Trophoblast cell (in vitro differentiated cells and primary cell): ENCODE measurements around the gene ZNF20.

ENCODE experiments used
- DNase-seq, 2 donors: peaks; one replicate each; pipeline ENCODE4 v3.0.0-alpha.2; 2016
- H2AFZ ChIP-seq: 2 replicates; pipeline ENCODE4 v1.6.1; 2013; ENCODE audit warnings: low read length, moderate library complexity, mild to moderate bottlenecking; ENCODE audit not compliant: insufficient read depth, poor library complexity
- H2AK5ac ChIP-seq: 2 replicates; pipeline ENCODE4 v1.6.1; 2013; ENCODE audit warnings: mild to moderate bottlenecking, low read length
- H2BK120ac ChIP-seq: 2 replicates; pipeline ENCODE4 v1.6.1; 2013; ENCODE audit warnings: low read length, mild to moderate bottlenecking, moderate library complexity; ENCODE audit not compliant: insufficient read depth, poor library complexity
- H2BK12ac ChIP-seq: 2 replicates; pipeline ENCODE4 v1.6.1; 2013; ENCODE audit warnings: mild to moderate bottlenecking, low read length, moderate library complexity
- H2BK5ac ChIP-seq: 2 replicates; pipeline ENCODE4 v1.6.1; 2013; ENCODE audit warnings: low read length, low read depth, moderate library complexity, mild to moderate bottlenecking; ENCODE audit not compliant: poor library complexity
- H3K14ac ChIP-seq: 2 replicates; pipeline ENCODE4 v1.6.1; 2013; ENCODE audit warnings: mild to moderate bottlenecking, low read length
- H3K18ac ChIP-seq: 2 replicates; pipeline ENCODE4 v1.6.1; 2013; ENCODE audit warnings: mild to moderate bottlenecking, low read length
- H3K23ac ChIP-seq: 2 replicates; pipeline ENCODE4 v1.6.1; 2013; ENCODE audit warnings: low read length
- H3K27ac ChIP-seq: 2 replicates; pipeline ENCODE4 v1.5.1; 2013; ENCODE audit warnings: low read depth, mild to moderate bottlenecking, inconsistent platforms, low read length, moderate library complexity
- H3K27me3 ChIP-seq: 2 replicates; pipeline ENCODE4 v1.6.1; 2013; ENCODE audit warnings: inconsistent platforms, mild to moderate bottlenecking, low read length, moderate library complexity; ENCODE audit not compliant: insufficient read depth
- H3K36me3 ChIP-seq, 2 experiments: 1 replicate in 1 of 2; 2 replicates in 1 of 2; pipeline ENCODE4 v1.6.1; 2013; ENCODE audit warnings: low read length in 2 of 2, mild to moderate bottlenecking in 2 of 2, moderate library complexity in 1 of 2; ENCODE audit not compliant: insufficient read depth in 2 of 2, control insufficient read depth in 1 of 2
- H3K4ac ChIP-seq: 2 replicates; pipeline ENCODE4 v1.6.1; 2013; ENCODE audit warnings: low read depth, mild to moderate bottlenecking, low read length, moderate library complexity
- H3K4me1 ChIP-seq, 2 experiments: 1 replicate in 1 of 2; 2 replicates in 1 of 2; pipeline ENCODE4 v1.6.1; 2013; ENCODE audit warnings: low read length in 2 of 2, mild to moderate bottlenecking in 2 of 2, moderate library complexity in 1 of 2; ENCODE audit not compliant: insufficient read depth in 2 of 2, control insufficient read depth in 1 of 2
- H3K4me2 ChIP-seq: 2 replicates; pipeline ENCODE4 v1.6.1; 2013; ENCODE audit warnings: inconsistent platforms, mild to moderate bottlenecking, low read length, moderate library complexity
- H3K4me3 ChIP-seq: 2 replicates; pipeline ENCODE4 v1.5.1; 2013; ENCODE audit warnings: mild to moderate bottlenecking, low read depth, low read length, inconsistent platforms
- H3K79me1 ChIP-seq: one replicate; pipeline ENCODE4 v1.6.1; 2013; ENCODE audit warnings: low read length
- H3K79me2 ChIP-seq: 2 replicates; pipeline ENCODE4 v1.6.1; 2013; ENCODE audit warnings: low read length, mild to moderate bottlenecking; ENCODE audit not compliant: control insufficient read depth, insufficient read depth, poor library complexity
- H3K9ac ChIP-seq: 2 replicates; pipeline ENCODE4 v1.6.1; 2013; ENCODE audit warnings: mild to moderate bottlenecking, low read length
- H3K9me3 ChIP-seq: 2 replicates; pipeline ENCODE4 v1.6.1; 2013; ENCODE audit warnings: low read depth, mild to moderate bottlenecking, control low read depth, inconsistent platforms, low read length; ENCODE audit not compliant: insufficient read depth
- H4K12ac ChIP-seq: 2 replicates; pipeline ENCODE4 v1.6.1; 2013; ENCODE audit warnings: low read depth, mild to moderate bottlenecking, low read length, moderate library complexity
- H4K8ac ChIP-seq: 2 replicates; pipeline ENCODE4 v1.6.1; 2013; ENCODE audit warnings: low read depth, mild to moderate bottlenecking, low read length, moderate library complexity
- H4K91ac ChIP-seq: one replicate; pipeline ENCODE4 v1.6.1; 2013; ENCODE audit warnings: low read depth, mild to moderate bottlenecking, low read length, moderate library complexity
- WGBS: extraction: QIAGEN DNeasy Blood & Tissue Kit; methylation state at CpG from one replicate; pipeline ENCODE4 v1.1.7; 2013; ENCODE audit warnings: missing lambda C conversion rate; ENCODE audit not compliant: insufficient read length, insufficient coverage; ENCODE audit errors: extremely low coverage; 5-methylcytosine and 5-hydroxymethylcytosine counted together

ZNF20 gene

GRCh38 chr19:12140545-12141404 lies 625 bp upstream of the ZNF20 start:
- Histone ChIP-seq H3K4me2 (peak overlapping the region; percentile 70), H4K8ac (no peak overlapping the region), H3K4ac (no peak overlapping the region), H3K14ac (no peak overlapping the region), H3K79me2 (peaks cover 7% of the 10 kb centered on the region), H3K9me3 (no peaks in the 10 kb centered on the region), H3K27me3 (no peaks in the 10 kb centered on the region), H2BK5ac (no peak overlapping the region), H2BK12ac (no peak overlapping the region), H3K79me1 (peaks cover 5% of the 10 kb centered on the region), H3K18ac (no peak overlapping the region), H3K4me3 (no peak overlapping the region), H2BK120ac (no peak overlapping the region), H3K36me3 (peaks cover 16 to 23% of the 10 kb centered on the region in 2 experiments), H2AK5ac (no peak overlapping the region), H2AFZ (no peak overlapping the region), H4K91ac (no peak overlapping the region), H3K9ac (no peak overlapping the region), H3K23ac (no peak overlapping the region), H3K27ac (peak overlapping the region; percentile 16), H4K12ac (no peak overlapping the region), H3K4me1 (peaks cover 6 to 7% of the 10 kb centered on the region in 2 experiments)
- no CpG with 5 or more reads among the region's 17 CpGs for WGBS
- peak; percentile 92 to 96 for DNase-seq

GRCh38 chr19:12139269-12139668 lies 881 bp downstream of the ZNF20 start:
- no peak overlapping the region for H2AK5ac ChIP-seq
- H3K4ac ChIP-seq, result no peak overlapping the region
- no peak overlapping the region for H4K8ac ChIP-seq
- no peak overlapping the region for H3K9ac ChIP-seq
- H3K79me1 ChIP-seq, result peaks cover 5% of the 10 kb centered on the region
- no peak overlapping the region for H3K14ac ChIP-seq
- no peak overlapping the region for H2AFZ ChIP-seq
- no peak for DNase-seq
- H4K12ac ChIP-seq, result no peak overlapping the region
- H3K27ac ChIP-seq, result no peak overlapping the region
- no CpG with 5 or more reads among the region's 13 CpGs for WGBS
- no peak overlapping the region for H2BK12ac ChIP-seq
- peaks cover 4% of the 10 kb centered on the region for H3K9me3 ChIP-seq
- H3K23ac ChIP-seq, result no peak overlapping the region
- H3K4me3 ChIP-seq, result peak overlapping the region; percentile 87
- peaks cover 23 to 24% of the 10 kb centered on the region in 2 experiments for H3K36me3 ChIP-seq
- H4K91ac ChIP-seq, result no peak overlapping the region
- no peak overlapping the region for H2BK5ac ChIP-seq
- peaks cover 7% of the 10 kb centered on the region for H3K79me2 ChIP-seq
- peaks cover 6 to 7% of the 10 kb centered on the region in 2 experiments for H3K4me1 ChIP-seq
- peak overlapping the region; percentile 78 for H3K4me2 ChIP-seq
- no peak overlapping the region for H2BK120ac ChIP-seq
- no peaks in the 10 kb centered on the region for H3K27me3 ChIP-seq
- no peak overlapping the region for H3K18ac ChIP-seq

- Histone ChIP-seq H3K14ac (no peak overlapping the region), H2BK12ac (no peak overlapping the region), H3K27ac (no peak overlapping the region), H3K4me2 (no peak overlapping the region), H3K9me3 (peaks cover 11% of the 10 kb centered on the region), H3K4me3 (no peak overlapping the region), H3K36me3 (peaks cover 29 to 38% of the 10 kb centered on the region in 2 experiments), H3K23ac (peak overlapping the region; percentile 62), H3K9ac (no peak overlapping the region), H2BK5ac (no peak overlapping the region), H3K79me1 (peaks cover 5% of the 10 kb centered on the region), H4K8ac (no peak overlapping the region), H2AK5ac (no peak overlapping the region), H3K4ac (no peak overlapping the region), H3K79me2 (peaks cover 7% of the 10 kb centered on the region), H4K12ac (no peak overlapping the region), H4K91ac (no peak overlapping the region), H3K18ac (no peak overlapping the region), H3K27me3 (no peaks in the 10 kb centered on the region), H2BK120ac (no peak overlapping the region), H2AFZ (no peak overlapping the region), H3K4me1 (peaks cover 6 to 7% of the 10 kb centered on the region in 2 experiments)
- peak; percentile 7 to 41 for DNase-seq
- no CpG with 5 or more reads among the region's 7 CpGs for WGBS
These were observed 2.8 kb downstream of the ZNF20 start for GRCh38 chr19:12137221-12137940.

- Histone ChIP-seq H2AFZ (no peak overlapping the region), H3K4ac (no peak overlapping the region), H3K27ac (no peak overlapping the region), H2BK12ac (no peak overlapping the region), H2BK5ac (no peak overlapping the region), H4K8ac (no peak overlapping the region), H3K14ac (no peak overlapping the region), H3K4me3 (no peak overlapping the region), H3K79me2 (no peaks in the 10 kb centered on the region), H3K23ac (no peak overlapping the region), H4K91ac (no peak overlapping the region), H3K9ac (no peak overlapping the region), H2AK5ac (no peak overlapping the region), H3K79me1 (no peaks in the 10 kb centered on the region), H3K9me3 (peaks cover 13% of the 10 kb centered on the region), H3K4me1 (no peaks in the 10 kb centered on the region), H3K27me3 (no peaks in the 10 kb centered on the region), H3K4me2 (no peak overlapping the region), H2BK120ac (no peak overlapping the region), H4K12ac (no peak overlapping the region), H3K36me3 (peaks cover 30 to 41% of the 10 kb centered on the region in 2 experiments), H3K18ac (no peak overlapping the region)
- WGBS, result no CpG with 5 or more reads among the region's 3 CpGs
- DNase-seq, result no peak
These were observed 7.1 kb downstream of the ZNF20 start for GRCh38 chr19:12133069-12133468.
